SK-N-SH (cell line): ENCODE measurements around the gene SPINT1. TPM values are rescaled to one million over a fixed set of nuclear protein-coding genes. Genes with fewer than 3 reads are reported as not detected.

Source experiments
- CTCF ChIA-PET: fragments of 300-600, 350-600 bp; formaldehyde crosslinking; extraction: SDS; loops from one replicate; lab custom pipeline; 2021; lab: Yijun Ruan, JAX
- POLR2A ChIA-PET: fragments of 350-600 bp; sonication (Branson Sonifier 250); formaldehyde crosslinking; extraction: SDS; loops from one replicate; lab custom pipeline; 2020; ENCODE audit warnings: antibody characterized with exemption, inconsistent platforms; lab: Yijun Ruan, JAX
- DNase-seq: peaks from one replicate; pipeline ENCODE4 v3.0.0; 2012
- H2AFZ ChIP-seq: fragments of 200-600 bp; sonication (generic); 2 replicates; pipeline ENCODE4 v1.8.1; 2016; ENCODE audit warnings: antibody characterized with exemption, mild to moderate bottlenecking, low read depth
- H3F3A ChIP-seq: fragments of 200-600 bp; sonication (generic); replicated peaks from 2 replicates; pipeline ENCODE3; 2016; ENCODE audit warnings: antibody characterized with exemption, mild to moderate bottlenecking; ENCODE audit not compliant: insufficient read depth
- H3K27ac ChIP-seq, 2 experiments: fragments of 200-500 bp in 1 of 2; fragments of 200-600 bp in 1 of 2; sonication (Bioruptor generic) in 1 of 2; sonication (generic), shearing (Covaris generic) in 1 of 2; 2 replicates each; pipeline versions ENCODE4 v1.5.1 to v1.6.1; 2014 to 2016; ENCODE audit warnings: low read depth in 2 of 2, inconsistent platforms in 1 of 2, low read length in 1 of 2, mild to moderate bottlenecking in 1 of 2, mixed read lengths in 1 of 2
- H3K27me3 ChIP-seq: fragments of 200-600 bp; sonication (generic), shearing (Covaris generic); 2 replicates; pipeline ENCODE4 v1.6.1; 2016; ENCODE audit warnings: mixed run types; ENCODE audit not compliant: insufficient read depth
- H3K36me3 ChIP-seq, 2 experiments: fragments of 200-500 bp in 1 of 2; fragments of 200-600 bp in 1 of 2; sonication (Bioruptor generic) in 1 of 2; sonication (generic) in 1 of 2; replicated peaks in 1 of 2; 2 replicates each; pipeline versions ENCODE3 to v1.5.1; 2014 to 2016; ENCODE audit warnings: low read length in 1 of 2, mild to moderate bottlenecking in 1 of 2; ENCODE audit not compliant: insufficient read depth in 2 of 2, control insufficient read depth in 1 of 2
- H3K4me1 ChIP-seq, 2 experiments: fragments of 200-500 bp in 1 of 2; fragments of 200-600 bp in 1 of 2; sonication (Bioruptor generic) in 1 of 2; sonication (generic), shearing (Covaris generic) in 1 of 2; 2 replicates each; pipeline versions ENCODE4 v1.5.1 to v1.6.1; 2014 to 2016; ENCODE audit warnings: low read depth in 1 of 2, low read length in 1 of 2, mixed run types in 1 of 2; ENCODE audit not compliant: insufficient read depth in 2 of 2, control insufficient read depth in 1 of 2
- H3K4me2 ChIP-seq: fragments of 200-600 bp; sonication (generic), shearing (Covaris generic); 2 replicates; pipeline ENCODE4 v1.6.1; 2017; ENCODE audit warnings: mixed run types
- H3K4me3 ChIP-seq, 2 experiments: fragments of 200-500 bp in 1 of 2; fragments of 200-600 bp in 1 of 2; sonication (Bioruptor generic) in 1 of 2; sonication (generic), shearing (Covaris generic) in 1 of 2; 2 replicates each; pipeline versions ENCODE4 v1.5.1 to v1.8.1; 2014 to 2016; ENCODE audit warnings: low read depth in 2 of 2, inconsistent platforms in 1 of 2, low read length in 1 of 2, mild to moderate bottlenecking in 1 of 2, mixed read lengths in 1 of 2, moderate library complexity in 1 of 2
- H3K79me2 ChIP-seq: fragments of 200-600 bp; sonication (generic); 2 replicates; pipeline ENCODE4 v1.8.1; 2017; ENCODE audit warnings: mild to moderate bottlenecking; ENCODE audit not compliant: insufficient read depth
- H3K9ac ChIP-seq: fragments of 200-600 bp; sonication (generic); 2 replicates; pipeline ENCODE4 v1.6.1; 2017; ENCODE audit warnings: mixed run types
- H3K9me2 ChIP-seq: fragments of 200-600 bp; sonication (generic); 2 replicates; pipeline ENCODE4 v1.6.1; 2017; ENCODE audit warnings: mixed run types
- H3K9me3 ChIP-seq: fragments of 200-600 bp; sonication (generic); 2 replicates; pipeline ENCODE4 v1.6.1; 2017; ENCODE audit warnings: mixed run types, mild to moderate bottlenecking, moderate library complexity
- H4K20me1 ChIP-seq: fragments of 200-600 bp; sonication (generic); 2 replicates; pipeline ENCODE4 v1.6.1; 2017; ENCODE audit warnings: mild to moderate bottlenecking, mixed run types; ENCODE audit not compliant: insufficient read depth
- GATA2 ChIP-seq: sonication (generic); formaldehyde crosslinking; IDR thresholded peaks from 2 replicates; pipeline ENCODE4 v1.5.0; 2020; ENCODE audit warnings: mild to moderate bottlenecking, missing genetic modification reagents
- MXI1 ChIP-seq: IDR thresholded peaks from 2 replicates; pipeline ENCODE4 v1.6.1; 2012; ENCODE audit warnings: mild to moderate bottlenecking, low read depth, low read length, improper control_type of control experiment
- NFIC ChIP-seq: IDR thresholded peaks from 2 replicates; pipeline ENCODE4 v1.4.0; 2012; ENCODE audit warnings: borderline replicate concordance
- POLR2AphosphoS5 ChIP-seq: IDR thresholded peaks from 2 replicates; pipeline ENCODE4 v1.6.1; 2012; ENCODE audit warnings: low read depth, low read length
- RAD21 ChIP-seq: IDR thresholded peaks from 2 replicates; pipeline ENCODE4 v1.6.1; 2012; ENCODE audit warnings: mild to moderate bottlenecking, low read length
- RFX5 ChIP-seq: IDR thresholded peaks from 2 replicates; pipeline ENCODE4 v1.6.1; 2012; ENCODE audit warnings: mild to moderate bottlenecking, improper control_type of control experiment, low read length
- RXRA ChIP-seq: IDR thresholded peaks from 2 replicates; pipeline ENCODE4 v1.4.0; 2012; ENCODE audit warnings: low read depth, mild to moderate bottlenecking, borderline replicate concordance
- SMC3 ChIP-seq: IDR thresholded peaks from 2 replicates; pipeline ENCODE4 v1.6.1; 2012; ENCODE audit warnings: low read depth, low read length, improper control_type of control experiment
- TAF1 ChIP-seq: IDR thresholded peaks from 2 replicates; pipeline ENCODE4 v1.6.1; 2012; ENCODE audit warnings: low read depth, mild to moderate bottlenecking, low read length, moderate library complexity, borderline replicate concordance
- TCF12 ChIP-seq: IDR thresholded peaks from 2 replicates; pipeline ENCODE4 v1.4.0; 2012
- TEAD4 ChIP-seq: IDR thresholded peaks from 2 replicates; pipeline ENCODE4 v1.4.0; 2012; ENCODE audit warnings: mild to moderate bottlenecking, borderline replicate concordance; ENCODE audit not compliant: insufficient read depth
- WGBS: methylation state at CpG from one replicate; pipeline ENCODE4 v1.1.6; 2017; ENCODE audit warnings: low lambda C conversion rate; 5-methylcytosine and 5-hydroxymethylcytosine counted together
- polyA plus RNA-seq, 3 experiments: library from polyadenylated mRNA; depleted of rRNA; stranded (reverse); fragments of >200 nt; gene quantifications; 2 replicates each; pipeline ENCODE4 v1.2.3, GENCODE V29; 2012
- TF ChIP-seq, protein P1 (sequence below): fragments of 200-600 bp; sonication (generic); IDR thresholded peaks from 2 replicates; pipeline ENCODE4 v1.6.1; 2017; ENCODE audit warnings: antibody characterized with exemption, mild to moderate bottlenecking, moderate library complexity
- TF ChIP-seq, protein P2 (sequence below): IDR thresholded peaks from 2 replicates; pipeline ENCODE4; 2012
- TF ChIP-seq, protein P3 (sequence below): IDR thresholded peaks from 2 replicates; pipeline ENCODE4 v1.6.1; 2012; ENCODE audit warnings: mild to moderate bottlenecking, low read depth, low read length, moderate library complexity
- TF ChIP-seq, protein P4 (sequence below): IDR thresholded peaks from 2 replicates; pipeline ENCODE4 v1.4.0; 2012; ENCODE audit warnings: low read depth, borderline replicate concordance

Gene SPINT1
- polyA plus RNA-seq, 1 of the 3 experiments (the other 2 are of a cell fraction), result 2.0 TPM

DNA sequence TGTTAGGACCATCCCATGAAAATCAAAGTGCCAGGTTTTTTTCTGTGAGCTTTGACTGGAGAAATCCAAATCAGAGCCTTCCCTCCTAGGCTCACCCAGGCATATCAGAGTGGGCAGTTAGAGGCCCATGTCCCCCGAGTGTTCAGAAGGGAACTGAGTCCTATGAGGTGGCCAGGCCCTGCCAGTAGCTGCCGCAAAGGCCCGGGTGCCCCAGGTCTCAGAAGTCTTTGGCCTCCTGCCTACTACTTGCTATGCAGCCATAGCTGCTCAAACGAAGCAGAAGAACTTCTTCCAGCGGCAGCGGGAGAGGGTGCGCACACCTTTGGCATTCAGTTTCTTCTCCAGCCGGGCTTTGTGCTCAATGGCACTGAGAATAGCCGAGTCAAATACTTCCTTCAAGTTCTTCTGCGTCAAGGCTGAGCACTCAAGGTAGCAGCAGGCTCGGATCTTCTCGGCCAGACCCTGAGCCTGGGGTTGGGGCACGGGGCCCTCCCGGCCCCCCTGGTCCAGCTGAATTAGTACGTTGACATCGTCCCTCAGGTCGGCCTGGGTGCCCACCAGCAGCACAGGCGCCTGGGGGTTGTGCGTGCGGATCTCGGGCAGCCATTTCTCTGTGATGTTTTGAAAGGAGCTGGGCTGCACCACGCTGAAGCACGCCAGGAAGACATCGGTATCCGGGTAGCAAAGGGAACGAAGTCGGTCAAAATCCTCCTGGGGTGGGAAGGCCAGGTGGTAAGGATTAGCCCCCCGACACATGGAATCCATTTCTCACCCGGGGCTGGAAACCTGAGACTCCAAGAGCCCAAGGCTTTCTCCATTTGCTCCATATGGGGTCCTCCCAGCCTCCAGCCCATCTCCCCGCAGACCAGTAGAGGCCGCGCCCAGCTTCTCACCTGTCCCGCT, 29.2 kb downstream of the SPINT1 start:
- Histone ChIP-seq H2AFZ (peak overlapping the region; percentile 79; the same call in 1 of the 2 replicates), H3K27me3 (no peaks in the 10 kb centered on the region), H3K4me1 (no peaks in the 10 kb centered on the region; a peak in 1 of 4 replicates), H3K9ac (no peak overlapping the region), H3K27ac (no peak overlapping the region), H3K9me2 (no peaks in the 10 kb centered on the region), H3K79me2 (no peaks in the 10 kb centered on the region), H3K4me3 (peak overlapping the region; percentile 52 to 63; a peak in 3 of 4 replicates), H3K9me3 (no peaks in the 10 kb centered on the region), H3K4me2 (peak overlapping the region; percentile 90), H4K20me1 (no peaks in the 10 kb centered on the region), H3K36me3 (no peaks in the 10 kb centered on the region), H3F3A (no peaks in the 10 kb centered on the region)
- WGBS, result 72% methylated on average over 14 of the region's 33 CpGs
- no peak for DNase-seq
- CTCF ChIA-PET, result interaction anchor here (0.6 to 11.1 kb wide), 20 partner anchors 9 to 594 kb away, joined by 3 to 69 read pairs (median 4); partner anchors contain the start of genes RAD51, SPINT1 and VPS18
- TF ChIP-seq GATA2 (CRISPR knock-in tag) (no peak), TCF12 (no peak), RXRA (no peak), SMC3 (no peak), MXI1 (no peak), NFIC (no peak), TAF1 (no peak), POLR2AphosphoS5 (no peak), RFX5 (no peak), RAD21 (no peak), TEAD4 (no peak)
- TF ChIP-seq, protein P1, sequence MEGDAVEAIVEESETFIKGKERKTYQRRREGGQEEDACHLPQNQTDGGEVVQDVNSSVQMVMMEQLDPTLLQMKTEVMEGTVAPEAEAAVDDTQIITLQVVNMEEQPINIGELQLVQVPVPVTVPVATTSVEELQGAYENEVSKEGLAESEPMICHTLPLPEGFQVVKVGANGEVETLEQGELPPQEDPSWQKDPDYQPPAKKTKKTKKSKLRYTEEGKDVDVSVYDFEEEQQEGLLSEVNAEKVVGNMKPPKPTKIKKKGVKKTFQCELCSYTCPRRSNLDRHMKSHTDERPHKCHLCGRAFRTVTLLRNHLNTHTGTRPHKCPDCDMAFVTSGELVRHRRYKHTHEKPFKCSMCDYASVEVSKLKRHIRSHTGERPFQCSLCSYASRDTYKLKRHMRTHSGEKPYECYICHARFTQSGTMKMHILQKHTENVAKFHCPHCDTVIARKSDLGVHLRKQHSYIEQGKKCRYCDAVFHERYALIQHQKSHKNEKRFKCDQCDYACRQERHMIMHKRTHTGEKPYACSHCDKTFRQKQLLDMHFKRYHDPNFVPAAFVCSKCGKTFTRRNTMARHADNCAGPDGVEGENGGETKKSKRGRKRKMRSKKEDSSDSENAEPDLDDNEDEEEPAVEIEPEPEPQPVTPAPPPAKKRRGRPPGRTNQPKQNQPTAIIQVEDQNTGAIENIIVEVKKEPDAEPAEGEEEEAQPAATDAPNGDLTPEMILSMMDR, result no peak
- TF ChIP-seq, protein P2, sequence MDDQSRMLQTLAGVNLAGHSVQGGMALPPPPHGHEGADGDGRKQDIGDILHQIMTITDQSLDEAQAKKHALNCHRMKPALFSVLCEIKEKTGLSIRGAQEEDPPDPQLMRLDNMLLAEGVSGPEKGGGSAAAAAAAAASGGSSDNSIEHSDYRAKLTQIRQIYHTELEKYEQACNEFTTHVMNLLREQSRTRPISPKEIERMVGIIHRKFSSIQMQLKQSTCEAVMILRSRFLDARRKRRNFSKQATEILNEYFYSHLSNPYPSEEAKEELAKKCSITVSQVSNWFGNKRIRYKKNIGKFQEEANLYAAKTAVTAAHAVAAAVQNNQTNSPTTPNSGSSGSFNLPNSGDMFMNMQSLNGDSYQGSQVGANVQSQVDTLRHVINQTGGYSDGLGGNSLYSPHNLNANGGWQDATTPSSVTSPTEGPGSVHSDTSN, result no peak
- TF ChIP-seq, protein P3, sequence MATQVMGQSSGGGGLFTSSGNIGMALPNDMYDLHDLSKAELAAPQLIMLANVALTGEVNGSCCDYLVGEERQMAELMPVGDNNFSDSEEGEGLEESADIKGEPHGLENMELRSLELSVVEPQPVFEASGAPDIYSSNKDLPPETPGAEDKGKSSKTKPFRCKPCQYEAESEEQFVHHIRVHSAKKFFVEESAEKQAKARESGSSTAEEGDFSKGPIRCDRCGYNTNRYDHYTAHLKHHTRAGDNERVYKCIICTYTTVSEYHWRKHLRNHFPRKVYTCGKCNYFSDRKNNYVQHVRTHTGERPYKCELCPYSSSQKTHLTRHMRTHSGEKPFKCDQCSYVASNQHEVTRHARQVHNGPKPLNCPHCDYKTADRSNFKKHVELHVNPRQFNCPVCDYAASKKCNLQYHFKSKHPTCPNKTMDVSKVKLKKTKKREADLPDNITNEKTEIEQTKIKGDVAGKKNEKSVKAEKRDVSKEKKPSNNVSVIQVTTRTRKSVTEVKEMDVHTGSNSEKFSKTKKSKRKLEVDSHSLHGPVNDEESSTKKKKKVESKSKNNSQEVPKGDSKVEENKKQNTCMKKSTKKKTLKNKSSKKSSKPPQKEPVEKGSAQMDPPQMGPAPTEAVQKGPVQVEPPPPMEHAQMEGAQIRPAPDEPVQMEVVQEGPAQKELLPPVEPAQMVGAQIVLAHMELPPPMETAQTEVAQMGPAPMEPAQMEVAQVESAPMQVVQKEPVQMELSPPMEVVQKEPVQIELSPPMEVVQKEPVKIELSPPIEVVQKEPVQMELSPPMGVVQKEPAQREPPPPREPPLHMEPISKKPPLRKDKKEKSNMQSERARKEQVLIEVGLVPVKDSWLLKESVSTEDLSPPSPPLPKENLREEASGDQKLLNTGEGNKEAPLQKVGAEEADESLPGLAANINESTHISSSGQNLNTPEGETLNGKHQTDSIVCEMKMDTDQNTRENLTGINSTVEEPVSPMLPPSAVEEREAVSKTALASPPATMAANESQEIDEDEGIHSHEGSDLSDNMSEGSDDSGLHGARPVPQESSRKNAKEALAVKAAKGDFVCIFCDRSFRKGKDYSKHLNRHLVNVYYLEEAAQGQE, result no peak
- TF ChIP-seq, protein P4, sequence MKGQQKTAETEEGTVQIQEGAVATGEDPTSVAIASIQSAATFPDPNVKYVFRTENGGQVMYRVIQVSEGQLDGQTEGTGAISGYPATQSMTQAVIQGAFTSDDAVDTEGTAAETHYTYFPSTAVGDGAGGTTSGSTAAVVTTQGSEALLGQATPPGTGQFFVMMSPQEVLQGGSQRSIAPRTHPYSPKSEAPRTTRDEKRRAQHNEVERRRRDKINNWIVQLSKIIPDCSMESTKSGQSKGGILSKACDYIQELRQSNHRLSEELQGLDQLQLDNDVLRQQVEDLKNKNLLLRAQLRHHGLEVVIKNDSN, result no peak
- POLR2A ChIA-PET, result interaction anchor here (0.7 to 2.6 kb wide), 4 partner anchors 15 to 22 kb away, joined by 3 to 12 read pairs (median 8); partner anchors contain the start of gene VPS18
